ENCODE results near the gene TMEM266. TPM values are rescaled to one million over a fixed set of nuclear protein-coding genes. Genes with fewer than 3 reads are reported as not detected.

Gene TMEM266
- total RNA-seq, 1 donor from 2014 or later: not detected

- intact Hi-C loops (cut with micrococcal nuclease): no loop called here
- Histone ChIP-seq H3K27ac (replicated peaks) (no peak overlapping the region), H3K36me3 (no peaks in the 10 kb centered on the region), H3K4me3 (no peak overlapping the region), H3K4me1 (no peaks in the 10 kb centered on the region), H3K27me3 (ENCODE audit: low read depth) (peaks cover 37% of the 10 kb centered on the region), H3K9me3 (replicated peaks) (no peaks in the 10 kb centered on the region)
- TF ChIP-seq CTCF (IDR thresholded peaks at IDR 0.05; ENCODE audit: borderline replicate concordance): no peak
- DNase-seq: no peak
Measured at GRCh38 chr15:76070921-76071635, 11.3 kb downstream of the TMEM266 start.

GRCh38 chr15:76071806-76072205, 12.0 kb downstream of the TMEM266 start:
- intact Hi-C loops (cut with micrococcal nuclease): no loop called here
- peaks cover 30% of the 10 kb centered on the region for H3K27me3 ChIP-seq (ENCODE audit: low read depth)

GRCh38 chr15:76073554-76073953, 13.8 kb downstream of the TMEM266 start:
- DNase-seq: no peak
- H3K4me1 ChIP-seq: no peaks in the 10 kb centered on the region
- H3K27ac ChIP-seq (replicated peaks): no peak overlapping the region
- no peaks in the 10 kb centered on the region for H3K36me3 ChIP-seq
- no peaks in the 10 kb centered on the region for H3K9me3 ChIP-seq (replicated peaks)
- peaks cover 16% of the 10 kb centered on the region for H3K27me3 ChIP-seq (ENCODE audit: low read depth)
- no peak overlapping the region for H3K4me3 ChIP-seq
- intact Hi-C loops (cut with micrococcal nuclease): no loop called here
- TF ChIP-seq CTCF (IDR thresholded peaks at IDR 0.05; ENCODE audit: borderline replicate concordance): no peak

More at GRCh38 chr15:76071806-76072205, 12.0 kb downstream of the TMEM266 start:
- DNase-seq: no peak
- no peak for TF ChIP-seq CTCF (IDR thresholded peaks at IDR 0.05; ENCODE audit: borderline replicate concordance)
- H3K9me3 ChIP-seq (replicated peaks): no peaks in the 10 kb centered on the region
- H3K4me1 ChIP-seq: no peaks in the 10 kb centered on the region
- no peaks in the 10 kb centered on the region for H3K36me3 ChIP-seq
- H3K4me3 ChIP-seq: no peak overlapping the region
- H3K27ac ChIP-seq (replicated peaks): no peak overlapping the region

- Histone ChIP-seq H3K27me3 (ENCODE audit: low read depth) (peaks cover 11% of the 10 kb centered on the region), H3K4me3 (no peak overlapping the region), H3K27ac (replicated peaks) (no peak overlapping the region), H3K9me3 (replicated peaks) (no peaks in the 10 kb centered on the region), H3K4me1 (no peaks in the 10 kb centered on the region), H3K36me3 (no peaks in the 10 kb centered on the region)
- no peak for DNase-seq
- no peak for TF ChIP-seq CTCF (IDR thresholded peaks at IDR 0.05; ENCODE audit: borderline replicate concordance)
- intact Hi-C loops (cut with micrococcal nuclease): no loop called here
Measured at GRCh38 chr15:76075046-76075445, 15.3 kb downstream of the TMEM266 start.

GRCh38 chr15:76078285-76078877, 18.6 kb downstream of the TMEM266 start:
- H3K27ac ChIP-seq (replicated peaks): no peak overlapping the region
- peaks cover 10% of the 10 kb centered on the region for H3K27me3 ChIP-seq (ENCODE audit: low read depth)
- H3K4me1 ChIP-seq: no peaks in the 10 kb centered on the region
- no peak overlapping the region for H3K4me3 ChIP-seq
- no peaks in the 10 kb centered on the region for H3K36me3 ChIP-seq
- no peak for TF ChIP-seq CTCF (IDR thresholded peaks at IDR 0.05; ENCODE audit: borderline replicate concordance)
- no peak for DNase-seq
- no peaks in the 10 kb centered on the region for H3K9me3 ChIP-seq (replicated peaks)
- intact Hi-C loops (cut with micrococcal nuclease): no loop called here
